ENCODE measurements around the gene TMOD4. TPM values are rescaled to one million over a fixed set of nuclear protein-coding genes. Genes with fewer than 3 reads are reported as not detected.
"Not testable (repeated sequence)": the region's sequence is repeated elsewhere in the genome, so short reads cannot be mapped to it uniquely, and the experiment has no call there.

The TMOD4 gene
- polyA plus RNA-seq: 1.0 TPM

GRCh38 chr1:151175863-151176262 lies at the start of gene TMOD4:
TSS of gene TMOD4 (minus strand) at chr1:151175981. CDS start at chr1:151174875, 1,106 bp downstream.
- Mint-ChIP-seq H3K9me3 (no peaks in the 10 kb centered on the region), H3K4me3 (no peak within 1 kb of the TSS), H3K36me3 (peaks cover 3% of the 10 kb centered on the region), H3K27ac (peak within 1 kb of the TSS in 1 of 3 donors; percentile 53), H3K27me3 (no peaks in the 10 kb centered on the region), H3K4me1 (no peaks in the 10 kb centered on the region)

GRCh38 chr1:151222130-151222529 lies 46.3 kb upstream of the TMOD4 start:
- Mint-ChIP-seq H3K4me1 (peaks cover 0 to 2% (median 2%) of the 10 kb centered on the region in 3 donors), H3K27me3 (no peaks in the 10 kb centered on the region), H3K36me3 (peaks cover 2% of the 10 kb centered on the region), H3K4me3 (no peak overlapping the region), H3K9me3 (no peaks in the 10 kb centered on the region), H3K27ac (no peak overlapping the region)

GRCh38 chr1:151221616-151222015 lies 45.8 kb upstream of the TMOD4 start:
- no peaks in the 10 kb centered on the region for H3K9me3 Mint-ChIP-seq
- no peaks in the 10 kb centered on the region for H3K27me3 Mint-ChIP-seq
- H3K36me3 Mint-ChIP-seq: peaks cover 2% of the 10 kb centered on the region
- H3K4me1 Mint-ChIP-seq: peaks cover 1 to 3% (median 2%) of the 10 kb centered on the region in 3 donors
- no peak overlapping the region for H3K27ac Mint-ChIP-seq
- H3K4me3 Mint-ChIP-seq: no peak overlapping the region

- Mint-ChIP-seq H3K36me3 (peaks cover 3% of the 10 kb centered on the region), H3K4me3 (no peak overlapping the region), H3K27ac (peak overlapping the region in 1 of 3 donors; percentile 3), H3K9me3 (no peaks in the 10 kb centered on the region), H3K4me1 (peaks cover 10 to 18% (median 12%) of the 10 kb centered on the region in 3 donors), H3K27me3 (no peaks in the 10 kb centered on the region)
Measured at GRCh38 chr1:151213560-151213959, 37.8 kb upstream of the TMOD4 start.

GRCh38 chr1:151211972-151212705 lies 36.4 kb upstream of the TMOD4 start:
- Mint-ChIP-seq H3K27ac (peak overlapping the region in 2 of 3 donors; percentile 73 to 81), H3K27me3 (no peaks in the 10 kb centered on the region), H3K4me1 (peaks cover 10 to 17% (median 12%) of the 10 kb centered on the region in 3 donors), H3K4me3 (no peak overlapping the region), H3K9me3 (no peaks in the 10 kb centered on the region), H3K36me3 (peaks cover 3% of the 10 kb centered on the region)

GRCh38 chr1:151210830-151211229 lies 35.0 kb upstream of the TMOD4 start:
- Mint-ChIP-seq H3K4me1 (peaks cover 10 to 14% (median 11%) of the 10 kb centered on the region in 3 donors), H3K36me3 (peaks cover 3% of the 10 kb centered on the region), H3K27me3 (no peaks in the 10 kb centered on the region), H3K4me3 (no peak overlapping the region), H3K9me3 (no peaks in the 10 kb centered on the region), H3K27ac (no peak overlapping the region)

- not testable (repeated sequence) for H3K27ac Mint-ChIP-seq, H3K27me3 Mint-ChIP-seq, H3K9me3 Mint-ChIP-seq, H3K4me3 Mint-ChIP-seq, H3K36me3 Mint-ChIP-seq
- peaks cover 14 to 21% (median 16%) of the 10 kb centered on the region in 3 donors for H3K4me1 Mint-ChIP-seq
Measured at GRCh38 chr1:151205381-151205965, 29.7 kb upstream of the TMOD4 start.

GRCh38 chr1:151199873-151200581 lies 24.2 kb upstream of the TMOD4 start:
- Mint-ChIP-seq H3K27me3 (peaks cover 2% of the 10 kb centered on the region), H3K4me1 (peaks cover 25 to 45% (median 32%) of the 10 kb centered on the region in 3 donors), H3K4me3 (peak overlapping the region; percentile 97 to 98 (median 98)), H3K27ac (peak overlapping the region; percentile 93 to 99 (median 99)), H3K36me3 (peaks cover 1% of the 10 kb centered on the region), H3K9me3 (no peaks in the 10 kb centered on the region)

GRCh38 chr1:151198254-151199127 lies 22.7 kb upstream of the TMOD4 start, which contains the start of gene PIP5K1A:
TSS of gene PIP5K1A (plus strand) at chr1:151198552. CDS start at chr1:151198997, 445 bp downstream.
- peak within 1 kb of the TSS; percentile 93 to 99 (median 99) for H3K27ac Mint-ChIP-seq
- H3K9me3 Mint-ChIP-seq: no peaks in the 10 kb centered on the region
- H3K36me3 Mint-ChIP-seq: peaks cover 1% of the 10 kb centered on the region
- H3K4me1 Mint-ChIP-seq: peaks cover 20 to 37% (median 30%) of the 10 kb centered on the region in 3 donors
- H3K4me3 Mint-ChIP-seq: peak within 1 kb of the TSS; percentile 97 to 98 (median 98)
- H3K27me3 Mint-ChIP-seq: peaks cover 3% of the 10 kb centered on the region

GRCh38 chr1:151197863-151198253 lies 22.1 kb upstream of the TMOD4 start:
- Mint-ChIP-seq H3K4me1 (peaks cover 20 to 37% (median 30%) of the 10 kb centered on the region in 3 donors), H3K9me3 (no peaks in the 10 kb centered on the region), H3K27ac (peak overlapping the region; percentile 93 to 99 (median 99)), H3K36me3 (peaks cover 1% of the 10 kb centered on the region), H3K4me3 (peak overlapping the region; percentile 97 to 98 (median 98)), H3K27me3 (peaks cover 3% of the 10 kb centered on the region)

- Mint-ChIP-seq H3K4me1 (peaks cover 14 to 32% (median 23%) of the 10 kb centered on the region in 3 donors), H3K27me3 (peaks cover 3% of the 10 kb centered on the region), H3K9me3 (no peaks in the 10 kb centered on the region), H3K27ac (peak overlapping the region; percentile 8 to 88 (median 52)), H3K36me3 (peaks cover 1% of the 10 kb centered on the region), H3K4me3 (peak overlapping the region; percentile 49 to 90 (median 64))
Measured at GRCh38 chr1:151196292-151196800, 20.6 kb upstream of the TMOD4 start.

- Mint-ChIP-seq H3K27ac (peak overlapping the region in 1 of 3 donors; percentile 78), H3K4me1 (peaks cover 17 to 39% (median 23%) of the 10 kb centered on the region in 3 donors), H3K4me3 (peak overlapping the region in 2 of 4 donors; percentile 31 to 41)
- H3K36me3 Mint-ChIP-seq, H3K9me3 Mint-ChIP-seq, H3K27me3 Mint-ChIP-seq: not testable (repeated sequence)
Measured at GRCh38 chr1:151194894-151195594, 19.3 kb upstream of the TMOD4 start.

GRCh38 chr1:151193856-151194255 lies 18.1 kb upstream of the TMOD4 start:
- Mint-ChIP-seq H3K4me1 (peaks cover 17 to 40% (median 19%) of the 10 kb centered on the region in 3 donors), H3K9me3 (no peaks in the 10 kb centered on the region), H3K27me3 (peaks cover 3% of the 10 kb centered on the region), H3K4me3 (peak overlapping the region in 2 of 4 donors; percentile 8 to 65), H3K27ac (peak overlapping the region in 1 of 3 donors; percentile 78), H3K36me3 (peaks cover 5% of the 10 kb centered on the region)

Data from IgD-negative memory B cell (primary cell).